Mesendoderm (in vitro differentiated cells): ENCODE data around the gene KXD1.

Source experiments
- DNase-seq: peaks from one replicate; pipeline ENCODE4 v3.0.0; 2013
- H2AK5ac ChIP-seq: 2 replicates; pipeline ENCODE4 v1.6.1; 2013; ENCODE audit warnings: low read length, inconsistent platforms
- H2BK120ac ChIP-seq: 2 replicates; pipeline ENCODE4 v1.6.1; 2013; ENCODE audit warnings: low read depth, mild to moderate bottlenecking, low read length, moderate library complexity, mixed read lengths
- H2BK15ac ChIP-seq: replicated peaks from 2 replicates; pipeline ENCODE4 v1.6.1; 2013; ENCODE audit warnings: low read depth, mild to moderate bottlenecking, moderate library complexity
- H2BK5ac ChIP-seq: 2 replicates; pipeline ENCODE4 v1.6.1; 2013; ENCODE audit warnings: low read length, inconsistent platforms
- H3K18ac ChIP-seq: 2 replicates; pipeline ENCODE4 v1.6.1; 2013; ENCODE audit warnings: mild to moderate bottlenecking, low read length, mixed read lengths
- H3K23ac ChIP-seq: one replicate; pipeline ENCODE4 v1.6.1; 2013; ENCODE audit warnings: low read length
- H3K27ac ChIP-seq: 2 replicates; pipeline ENCODE4 v1.5.1; 2013; ENCODE audit warnings: low read depth, mild to moderate bottlenecking, inconsistent platforms, low read length, moderate library complexity
- H3K27me3 ChIP-seq: 2 replicates; pipeline ENCODE4 v1.6.1; 2013; ENCODE audit warnings: low read length, control low read depth, mild to moderate bottlenecking, inconsistent platforms; ENCODE audit not compliant: insufficient read depth, poor library complexity
- H3K36me3 ChIP-seq: 2 replicates; pipeline ENCODE4 v1.6.1; 2013; ENCODE audit warnings: low read length, inconsistent platforms; ENCODE audit not compliant: control insufficient read depth, insufficient read depth
- H3K4ac ChIP-seq: one replicate; pipeline ENCODE4 v1.6.1; 2013; ENCODE audit warnings: low read depth, mild to moderate bottlenecking, low read length, moderate library complexity
- H3K4me1 ChIP-seq: 2 replicates; pipeline ENCODE4 v1.6.1; 2013; ENCODE audit warnings: low read depth, low read length, inconsistent platforms; ENCODE audit not compliant: control insufficient read depth
- H3K4me2 ChIP-seq: 2 replicates; pipeline ENCODE4 v1.6.1; 2013; ENCODE audit warnings: low read length
- H3K4me3 ChIP-seq: 2 replicates; pipeline ENCODE4 v1.5.1; 2013; ENCODE audit warnings: mild to moderate bottlenecking, low read length
- H3K56ac ChIP-seq: one replicate; pipeline ENCODE4 v1.6.1; 2013; ENCODE audit warnings: low read length
- H3K79me1 ChIP-seq: 2 replicates; pipeline ENCODE4 v1.6.1; 2013; ENCODE audit warnings: low read length, inconsistent platforms
- H3K79me2 ChIP-seq: 2 replicates; pipeline ENCODE4 v1.6.1; 2013; ENCODE audit warnings: mild to moderate bottlenecking, low read length; ENCODE audit not compliant: control insufficient read depth, insufficient read depth
- H3K9ac ChIP-seq: 2 replicates; pipeline ENCODE4 v1.6.1; 2013; ENCODE audit warnings: low read length, inconsistent platforms
- H4K5ac ChIP-seq: one replicate; pipeline ENCODE4 v1.6.1; 2013; ENCODE audit warnings: low read length
- H4K8ac ChIP-seq: one replicate; pipeline ENCODE4 v1.6.1; 2013; ENCODE audit warnings: low read depth, mild to moderate bottlenecking, control low read depth, low read length, moderate library complexity
- WGBS: extraction: QIAGEN DNeasy Blood & Tissue Kit; methylation state at CpG from one replicate; pipeline ENCODE4 v1.1.7; 2013; ENCODE audit warnings: low lambda C conversion rate, missing lambda C conversion rate; ENCODE audit not compliant: insufficient coverage; ENCODE audit errors: extremely low coverage; 5-methylcytosine and 5-hydroxymethylcytosine counted together

Gene KXD1

GRCh38 chr19:18515959-18516358 lies 41.7 kb upstream of the KXD1 start:
- H4K5ac ChIP-seq: no peak overlapping the region
- no peak overlapping the region for H3K4me3 ChIP-seq
- no peak overlapping the region for H3K23ac ChIP-seq
- no peak overlapping the region for H3K27ac ChIP-seq
- H3K56ac ChIP-seq: no peak overlapping the region
- H4K8ac ChIP-seq: no peak overlapping the region
- peaks cover 49% of the 10 kb centered on the region for H3K79me2 ChIP-seq
- H3K4me2 ChIP-seq: no peak overlapping the region
- H3K79me1 ChIP-seq: peaks cover 32% of the 10 kb centered on the region
- no peak overlapping the region for H2BK5ac ChIP-seq
- WGBS: no CpG with 5 or more reads among the region's 5 CpGs
- no peak overlapping the region for H2BK120ac ChIP-seq
- H3K27me3 ChIP-seq: no peaks in the 10 kb centered on the region
- no peak overlapping the region for H3K9ac ChIP-seq
- H3K36me3 ChIP-seq: no peaks in the 10 kb centered on the region
- no peak overlapping the region for H3K18ac ChIP-seq
- H2AK5ac ChIP-seq: no peak overlapping the region
- H3K4ac ChIP-seq: no peak overlapping the region
- H3K4me1 ChIP-seq: peaks cover 3% of the 10 kb centered on the region
- DNase-seq: no peak
- no peak overlapping the region for H2BK15ac ChIP-seq

- H3K4me2 ChIP-seq: no peak overlapping the region
- no peak overlapping the region for H3K9ac ChIP-seq
- H3K18ac ChIP-seq: no peak overlapping the region
- no peak overlapping the region for H3K4ac ChIP-seq
- no peak overlapping the region for H2AK5ac ChIP-seq
- H3K27ac ChIP-seq: no peak overlapping the region
- H2BK120ac ChIP-seq: no peak overlapping the region
- H3K27me3 ChIP-seq: no peaks in the 10 kb centered on the region
- no peaks in the 10 kb centered on the region for H3K36me3 ChIP-seq
- peaks cover 50% of the 10 kb centered on the region for H3K79me2 ChIP-seq
- no peak overlapping the region for H2BK15ac ChIP-seq
- DNase-seq: no peak
- H3K4me3 ChIP-seq: no peak overlapping the region
- peaks cover 31% of the 10 kb centered on the region for H3K79me1 ChIP-seq
- H3K4me1 ChIP-seq: peaks cover 3% of the 10 kb centered on the region
- no peak overlapping the region for H4K5ac ChIP-seq
- H3K56ac ChIP-seq: no peak overlapping the region
- no peak overlapping the region for H2BK5ac ChIP-seq
- no peak overlapping the region for H4K8ac ChIP-seq
- no CpG with 5 or more reads among the region's 4 CpGs for WGBS
- no peak overlapping the region for H3K23ac ChIP-seq
Measured at GRCh38 chr19:18517606-18518005, 40.1 kb upstream of the KXD1 start.

GRCh38 chr19:18518639-18519038 lies 39.0 kb upstream of the KXD1 start:
- H4K5ac ChIP-seq: no peak overlapping the region
- H3K9ac ChIP-seq: no peak overlapping the region
- H4K8ac ChIP-seq: no peak overlapping the region
- H3K36me3 ChIP-seq: no peaks in the 10 kb centered on the region
- H2AK5ac ChIP-seq: no peak overlapping the region
- no peak overlapping the region for H3K27ac ChIP-seq
- peaks cover 43% of the 10 kb centered on the region for H3K79me2 ChIP-seq
- H3K4me2 ChIP-seq: no peak overlapping the region
- no peak overlapping the region for H3K23ac ChIP-seq
- H3K18ac ChIP-seq: no peak overlapping the region
- H3K79me1 ChIP-seq: peaks cover 25% of the 10 kb centered on the region
- H3K27me3 ChIP-seq: no peaks in the 10 kb centered on the region
- H2BK15ac ChIP-seq: no peak overlapping the region
- H2BK120ac ChIP-seq: no peak overlapping the region
- no peak overlapping the region for H2BK5ac ChIP-seq
- H3K56ac ChIP-seq: no peak overlapping the region
- DNase-seq: no peak
- H3K4me1 ChIP-seq: peaks cover 3% of the 10 kb centered on the region
- WGBS: no CpG with 5 or more reads among the region's 9 CpGs
- no peak overlapping the region for H3K4ac ChIP-seq
- H3K4me3 ChIP-seq: no peak overlapping the region

- Histone ChIP-seq H3K9ac (peak overlapping the region; percentile 98), H2AK5ac (no peak overlapping the region), H4K5ac (no peak overlapping the region), H2BK15ac (no peak overlapping the region), H4K8ac (no peak overlapping the region), H2BK120ac (no peak overlapping the region), H2BK5ac (no peak overlapping the region), H3K4me3 (peak overlapping the region; percentile 98), H3K79me1 (peaks cover 18% of the 10 kb centered on the region), H3K56ac (peak overlapping the region; percentile 100), H3K4me1 (peaks cover 3% of the 10 kb centered on the region), H3K4me2 (peak overlapping the region; percentile 93), H3K4ac (peak overlapping the region; percentile 44), H3K79me2 (peaks cover 35% of the 10 kb centered on the region), H3K23ac (peak overlapping the region; percentile 11), H3K27me3 (no peaks in the 10 kb centered on the region), H3K27ac (peak overlapping the region; percentile 38), H3K18ac (no peak overlapping the region), H3K36me3 (no peaks in the 10 kb centered on the region)
- WGBS: no CpG with 5 or more reads among the region's 22 CpGs
- DNase-seq: peak; percentile 88
Measured at GRCh38 chr19:18519962-18520847, 37.5 kb upstream of the KXD1 start.

GRCh38 chr19:18520848-18521691 lies 36.6 kb upstream of the KXD1 start:
- Histone ChIP-seq H3K4me3 (peak overlapping the region; percentile 98), H3K4ac (no peak overlapping the region), H4K5ac (no peak overlapping the region), H2BK120ac (no peak overlapping the region), H2BK15ac (no peak overlapping the region), H3K23ac (peak overlapping the region; percentile 85), H2BK5ac (no peak overlapping the region), H3K27me3 (no peaks in the 10 kb centered on the region), H3K36me3 (no peaks in the 10 kb centered on the region), H2AK5ac (no peak overlapping the region), H4K8ac (no peak overlapping the region), H3K79me2 (peaks cover 28% of the 10 kb centered on the region), H3K79me1 (peaks cover 18% of the 10 kb centered on the region), H3K56ac (peak overlapping the region; percentile 100), H3K4me1 (peaks cover 3% of the 10 kb centered on the region), H3K27ac (peak overlapping the region; percentile 52), H3K18ac (peak overlapping the region; percentile 8), H3K9ac (peak overlapping the region; percentile 98), H3K4me2 (peak overlapping the region; percentile 44)
- no CpG with 5 or more reads among the region's 41 CpGs for WGBS
- DNase-seq: peak; percentile 33
